Measurements from ENCODE around the gene CPN1.

GRCh38 chr10:100041306-100042002 lies 40.2 kb downstream of the CPN1 start:
- TF ChIP-seq POLR2A (IDR thresholded peaks at IDR 0.05), result no peak
- TF ChIP-seq, protein P1, sequence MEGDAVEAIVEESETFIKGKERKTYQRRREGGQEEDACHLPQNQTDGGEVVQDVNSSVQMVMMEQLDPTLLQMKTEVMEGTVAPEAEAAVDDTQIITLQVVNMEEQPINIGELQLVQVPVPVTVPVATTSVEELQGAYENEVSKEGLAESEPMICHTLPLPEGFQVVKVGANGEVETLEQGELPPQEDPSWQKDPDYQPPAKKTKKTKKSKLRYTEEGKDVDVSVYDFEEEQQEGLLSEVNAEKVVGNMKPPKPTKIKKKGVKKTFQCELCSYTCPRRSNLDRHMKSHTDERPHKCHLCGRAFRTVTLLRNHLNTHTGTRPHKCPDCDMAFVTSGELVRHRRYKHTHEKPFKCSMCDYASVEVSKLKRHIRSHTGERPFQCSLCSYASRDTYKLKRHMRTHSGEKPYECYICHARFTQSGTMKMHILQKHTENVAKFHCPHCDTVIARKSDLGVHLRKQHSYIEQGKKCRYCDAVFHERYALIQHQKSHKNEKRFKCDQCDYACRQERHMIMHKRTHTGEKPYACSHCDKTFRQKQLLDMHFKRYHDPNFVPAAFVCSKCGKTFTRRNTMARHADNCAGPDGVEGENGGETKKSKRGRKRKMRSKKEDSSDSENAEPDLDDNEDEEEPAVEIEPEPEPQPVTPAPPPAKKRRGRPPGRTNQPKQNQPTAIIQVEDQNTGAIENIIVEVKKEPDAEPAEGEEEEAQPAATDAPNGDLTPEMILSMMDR (IDR thresholded peaks at IDR 0.05), result no peak
